HK-2 (cell line): ENCODE measurements around the gene GPNMB.
A peak's percentile ranks its signal among the peaks of the same experiment; 100 is the strongest.
"Not testable (repeated sequence)": the region's sequence is repeated elsewhere in the genome, so short reads cannot be mapped to it uniquely, and the experiment has no call there.

ENCODE experiments used
- DNase-seq: peaks from one replicate; pipeline ENCODE4 v3.0.0-alpha.2; 2018; ENCODE audit not compliant: unreplicated experiment

The GPNMB gene

GRCh38 chr7:23246555-23246954 lies at the start of gene GPNMB:
TSS of gene GPNMB (plus strand) at chr7:23246775. CDS start at chr7:23246858, 83 bp downstream.
- peak; percentile 7 for DNase-seq

- not testable (repeated sequence) for DNase-seq
These were observed 48.8 kb upstream of the GPNMB start for GRCh38 chr7:23197745-23198144.

- no peak for DNase-seq
These were observed 46.2 kb upstream of the GPNMB start for GRCh38 chr7:23200331-23200730.

GRCh38 chr7:23204241-23204640 lies 42.3 kb upstream of the GPNMB start:
- no peak for DNase-seq

- DNase-seq: no peak
These were observed 41.0 kb upstream of the GPNMB start for GRCh38 chr7:23205577-23205908.

GRCh38 chr7:23205909-23206767 lies 40.4 kb upstream of the GPNMB start:
- no peak for DNase-seq

- DNase-seq: no peak
These were observed 39.6 kb upstream of the GPNMB start for GRCh38 chr7:23207021-23207420.

- no peak for DNase-seq
These were observed 38.7 kb upstream of the GPNMB start for GRCh38 chr7:23207884-23208283.

GRCh38 chr7:23208316-23208715 lies 38.3 kb upstream of the GPNMB start:
- DNase-seq: no peak

- DNase-seq: no peak
These were observed 36.1 kb upstream of the GPNMB start for GRCh38 chr7:23210506-23210905.

- DNase-seq: peak; percentile 17
These were observed 35.0 kb upstream of the GPNMB start for GRCh38 chr7:23211589-23211988.

- DNase-seq: no peak
These were observed 34.2 kb upstream of the GPNMB start for GRCh38 chr7:23212395-23212794.

GRCh38 chr7:23212841-23213240 lies 33.7 kb upstream of the GPNMB start:
- DNase-seq: no peak

- DNase-seq: no peak
These were observed 32.8 kb upstream of the GPNMB start for GRCh38 chr7:23213755-23214154.

- no peak for DNase-seq
These were observed 32.2 kb upstream of the GPNMB start for GRCh38 chr7:23214423-23214822.

GRCh38 chr7:23214938-23215337 lies 31.6 kb upstream of the GPNMB start:
- DNase-seq: no peak

GRCh38 chr7:23216021-23216420 lies 30.6 kb upstream of the GPNMB start:
- DNase-seq: no peak

GRCh38 chr7:23218196-23218595 lies 28.4 kb upstream of the GPNMB start:
- no peak for DNase-seq

- no peak for DNase-seq
These were observed 25.8 kb upstream of the GPNMB start for GRCh38 chr7:23220690-23221305.

GRCh38 chr7:23222439-23223030 lies 24.0 kb upstream of the GPNMB start:
- no peak for DNase-seq

- not testable (repeated sequence) for DNase-seq
These were observed 22.2 kb upstream of the GPNMB start for GRCh38 chr7:23224364-23224763.

GRCh38 chr7:23226844-23227450 lies 19.6 kb upstream of the GPNMB start:
- DNase-seq: no peak

- no peak for DNase-seq
These were observed 18.2 kb upstream of the GPNMB start for GRCh38 chr7:23228412-23228811.
